Adrenal gland (tissue), 5 donors: Measurements from ENCODE around the gene PLA2G4C.

Experiments used
- CTCF ChIP-seq, 6 experiments: fragments of 450-650 bp in 4 of 6; fragments of 200-600 bp in 2 of 6; sonication (generic) in 1 of 6; IDR thresholded peaks; 1 replicate in 5 of 6; 2 replicates in 1 of 6; pipeline versions ENCODE4 v1.5.1 to v1.8.0; 2016 to 2021; ENCODE audit warnings: antibody characterized with exemption in 6 of 6, mild to moderate bottlenecking in 2 of 6, moderate library complexity in 1 of 6
- POLR2A ChIP-seq, 2 donors: fragments of 450-650 bp; IDR thresholded peaks; one replicate each; pipeline ENCODE4 v1.6.1; 2017; ENCODE audit warnings: antibody characterized with exemption in 2 of 2, mild to moderate bottlenecking in 2 of 2, moderate library complexity in 1 of 2
- donor health status: DM: no; HTN: no; CAD: no.

- TF ChIP-seq POLR2A (IDR thresholded peaks at IDR 0.05), result no peak
- TF ChIP-seq CTCF (IDR thresholded peaks at IDR 0.05), result no peak
Measured at GRCh38 chr19:48108997-48109782, 1.4 kb downstream of the PLA2G4C start.
